Common myeloid progenitor, CD34-positive (primary cell): ENCODE data around the gene RYR2.

Experiments
- CTCF ChIA-PET: fragments of 350-600 bp; sonication (Branson Sonifier 250); formaldehyde crosslinking; loops from one replicate; lab custom pipeline; 2021; ENCODE audit warnings: antibody characterized with exemption; lab: Charles Lee
- POLR2A ChIA-PET: fragments of 350-600 bp; sonication (Branson Sonifier 250); formaldehyde crosslinking; loops from one replicate; lab custom pipeline; 2021; ENCODE audit warnings: antibody characterized with exemption; lab: Charles Lee
- DNase-seq, 3 donors: peaks; one replicate each; pipeline versions ENCODE4 v3.0.0 to v3.0.0-alpha.2; 2013
- H3K27ac ChIP-seq, 2 experiments: 1 replicate in 1 of 2; 2 replicates in 1 of 2; pipeline ENCODE4 v1.7.0; 2013; ENCODE audit warnings: inconsistent platforms in 2 of 2, low read length in 2 of 2, mild to moderate bottlenecking in 2 of 2, low read depth in 1 of 2, moderate library complexity in 1 of 2; ENCODE audit not compliant: severe bottlenecking in 2 of 2, insufficient read depth in 1 of 2, poor library complexity in 1 of 2
- H3K27me3 ChIP-seq, 5 experiments: replicated peaks in 2 of 5; 1 replicate in 3 of 5; 2 replicates in 2 of 5; pipeline versions ENCODE4 v1.6.1 to v1.7.0; 2013; ENCODE audit warnings: low read length in 4 of 5, mild to moderate bottlenecking in 2 of 5, moderate library complexity in 2 of 5, inconsistent platforms in 1 of 5; ENCODE audit not compliant: insufficient read depth in 5 of 5, control insufficient read depth in 4 of 5
- H3K36me3 ChIP-seq, 4 experiments: 1 replicate in 2 of 4; 2 replicates in 2 of 4; pipeline versions ENCODE4 v1.6.1 to v1.7.0; 2013; ENCODE audit warnings: low read length in 3 of 4, control low read depth in 1 of 4, mild to moderate bottlenecking in 1 of 4; ENCODE audit not compliant: control insufficient read depth in 4 of 4, insufficient read depth in 4 of 4
- H3K4me1 ChIP-seq, 4 experiments: 1 replicate in 3 of 4; 2 replicates in 1 of 4; pipeline versions ENCODE4 v1.6.1 to v1.7.1; 2013; ENCODE audit warnings: low read length in 3 of 4, mild to moderate bottlenecking in 3 of 4, control low read depth in 1 of 4, inconsistent platforms in 1 of 4, moderate library complexity in 1 of 4; ENCODE audit not compliant: control insufficient read depth in 4 of 4, insufficient read depth in 4 of 4; ENCODE audit errors: control extremely low read depth in 1 of 4
- H3K4me3 ChIP-seq, 7 experiments: 1 replicate in 4 of 7; 2 replicates in 3 of 7; pipeline versions ENCODE4 v1.5.1 to v1.7.0; 2013; ENCODE audit warnings: mild to moderate bottlenecking in 7 of 7, low read length in 6 of 7, moderate library complexity in 6 of 7, inconsistent platforms in 2 of 7, low read depth in 2 of 7, control low read depth in 1 of 7; ENCODE audit not compliant: insufficient read depth in 4 of 7, control insufficient read depth in 1 of 7; ENCODE audit errors: extremely low read depth in 1 of 7
- H3K9me3 ChIP-seq, 5 experiments: 1 replicate in 4 of 5; 2 replicates in 1 of 5; pipeline versions ENCODE4 v1.6.1 to v1.7.1; 2013; ENCODE audit warnings: low read length in 4 of 5, mild to moderate bottlenecking in 2 of 5, inconsistent platforms in 1 of 5, low read depth in 1 of 5, moderate library complexity in 1 of 5; ENCODE audit not compliant: control insufficient read depth in 4 of 5, insufficient read depth in 2 of 5; ENCODE audit errors: control extremely low read depth in 1 of 5
- WGBS: methylation state at CpG from one replicate; pipeline ENCODE4 v1.1.5; 2013; ENCODE audit not compliant: insufficient coverage; 5-methylcytosine and 5-hydroxymethylcytosine counted together

The RYR2 gene

GRCh38 chr1:237206065-237206414, 164.1 kb downstream of the RYR2 start:
- no peaks in the 10 kb centered on the region for H3K4me1 ChIP-seq
- CTCF ChIA-PET = no interaction called here
- POLR2A ChIA-PET = no interaction called here
- H3K36me3 ChIP-seq = no peaks in the 10 kb centered on the region
- no peak overlapping the region for H3K27ac ChIP-seq
- no peak overlapping the region for H3K4me3 ChIP-seq
- no peak for DNase-seq
- H3K9me3 ChIP-seq = no peaks in the 10 kb centered on the region
- H3K27me3 ChIP-seq = no peaks in the 10 kb centered on the region
- 88% methylated on average over 4 of the region's 6 CpGs for WGBS

DNA sequence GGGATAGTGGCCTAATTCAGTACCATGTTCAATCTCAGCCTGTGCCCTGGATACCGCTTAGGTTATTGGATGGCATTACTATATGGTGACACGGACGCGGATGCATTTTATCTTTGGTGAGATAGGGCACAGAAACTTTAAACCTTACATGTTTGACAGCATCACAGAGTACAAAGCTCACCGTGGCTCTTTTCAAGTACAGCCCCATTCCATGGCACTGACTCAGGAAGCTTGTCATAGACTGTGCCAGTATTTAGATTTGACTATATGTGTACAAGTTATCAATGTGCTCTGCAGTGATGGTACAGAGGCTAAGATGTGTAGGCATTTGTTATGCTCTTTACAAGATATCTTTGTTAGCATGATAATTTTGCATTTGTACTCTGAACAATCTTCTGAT, 169.0 kb downstream of the RYR2 start:
- no peak for DNase-seq
- Histone ChIP-seq H3K9me3 (no peaks in the 10 kb centered on the region), H3K27ac (no peak overlapping the region), H3K4me1 (no peaks in the 10 kb centered on the region), H3K36me3 (no peaks in the 10 kb centered on the region), H3K4me3 (no peak overlapping the region), H3K27me3 (no peaks in the 10 kb centered on the region)
- WGBS = 96% methylated on average over 5 of the region's 5 CpGs
- ChIA-PET CTCF (no interaction called here), POLR2A (no interaction called here)

GRCh38 chr1:237211540-237211939, 169.6 kb downstream of the RYR2 start:
- ChIA-PET CTCF (no interaction called here), POLR2A (no interaction called here)
- H3K27me3 ChIP-seq = no peaks in the 10 kb centered on the region
- no peaks in the 10 kb centered on the region for H3K36me3 ChIP-seq
- H3K9me3 ChIP-seq = no peaks in the 10 kb centered on the region
- H3K4me3 ChIP-seq = no peak overlapping the region
- no peak overlapping the region for H3K27ac ChIP-seq
- no peaks in the 10 kb centered on the region for H3K4me1 ChIP-seq
- no CpG with 5 or more reads among the region's 2 CpGs for WGBS
- no peak for DNase-seq

DNA sequence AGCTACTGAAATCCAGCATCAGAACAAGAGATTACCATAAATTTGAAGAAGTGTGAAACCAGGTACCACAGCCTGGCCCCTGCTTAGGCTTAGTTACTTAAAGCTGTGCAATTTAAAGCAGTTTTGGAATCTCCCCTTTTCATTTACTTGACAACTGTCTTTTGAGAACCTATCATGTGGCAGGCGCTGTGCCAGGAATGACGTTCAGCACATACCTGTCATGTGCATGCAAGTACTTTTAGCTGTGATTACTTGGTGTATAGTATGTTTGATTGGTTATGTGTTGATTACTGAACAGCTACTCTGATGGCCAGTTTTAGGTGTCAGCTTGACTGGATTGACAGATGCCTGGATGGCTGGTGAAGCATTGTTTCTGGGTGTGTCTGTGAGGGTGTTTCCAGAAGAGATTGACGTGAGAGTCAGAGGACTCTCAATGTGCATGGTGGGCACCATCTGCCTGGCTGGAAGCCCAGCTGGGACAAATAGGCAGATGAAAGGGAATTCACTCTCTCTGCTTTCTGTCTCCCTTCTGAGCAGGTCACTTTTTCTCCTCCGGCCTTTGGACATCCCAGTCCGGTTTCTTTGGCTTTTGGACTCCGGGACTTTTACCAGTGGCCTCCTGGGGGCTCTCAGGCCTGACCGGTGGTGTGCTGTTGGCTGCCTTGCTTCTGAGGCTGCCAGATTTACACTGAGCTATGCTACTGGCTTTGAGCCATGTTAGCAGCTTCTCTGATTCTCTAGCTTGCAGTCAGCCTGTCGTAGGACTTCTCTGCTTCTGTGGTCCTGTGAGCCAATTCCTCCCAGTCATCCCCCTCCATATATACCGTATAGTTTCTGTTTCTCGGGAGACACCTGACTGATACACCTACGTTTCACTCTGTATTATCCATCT, 178.0 kb downstream of the RYR2 start:
- POLR2A ChIA-PET = no interaction called here
- Histone ChIP-seq H3K27ac (no peak overlapping the region), H3K4me1 (no peaks in the 10 kb centered on the region), H3K36me3 (no peaks in the 10 kb centered on the region), H3K4me3 (no peak overlapping the region), H3K9me3 (no peaks in the 10 kb centered on the region), H3K27me3 (no peaks in the 10 kb centered on the region)
- WGBS = 95% methylated on average over 5 of the region's 11 CpGs
- CTCF ChIA-PET = no interaction called here
- DNase-seq = no peak

DNA sequence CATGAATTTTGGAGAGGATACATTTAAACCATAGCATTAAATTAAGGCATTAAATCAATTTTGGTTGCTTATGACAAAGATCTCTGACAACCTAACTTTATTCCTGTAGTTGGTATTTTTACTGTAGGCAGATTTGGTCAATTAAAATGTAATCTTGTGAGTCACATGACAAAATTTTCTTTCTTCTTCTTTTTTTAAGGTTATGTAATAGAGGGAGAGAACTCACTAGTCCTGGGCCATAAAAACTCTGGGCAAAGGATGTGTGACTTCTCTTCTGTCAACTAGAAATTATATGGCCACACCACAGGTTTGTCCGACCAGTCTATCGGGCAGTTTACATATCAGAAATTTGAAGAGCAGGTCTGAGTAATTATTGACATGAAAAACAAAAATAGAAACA, 181.4 kb downstream of the RYR2 start:
- Histone ChIP-seq H3K27ac (no peak overlapping the region), H3K27me3 (no peaks in the 10 kb centered on the region), H3K4me1 (no peaks in the 10 kb centered on the region), H3K4me3 (no peak overlapping the region), H3K36me3 (no peaks in the 10 kb centered on the region), H3K9me3 (no peaks in the 10 kb centered on the region)
- ChIA-PET POLR2A (no interaction called here), CTCF (no interaction called here)
- no CpG with 5 or more reads among the region's 2 CpGs for WGBS
- no peak for DNase-seq

- WGBS = 85% methylated on average over 11 of the region's 13 CpGs
- CTCF ChIA-PET = no interaction called here
- Histone ChIP-seq H3K4me3 (no peak overlapping the region), H3K4me1 (no peaks in the 10 kb centered on the region), H3K9me3 (no peaks in the 10 kb centered on the region), H3K27me3 (no peaks in the 10 kb centered on the region), H3K36me3 (no peaks in the 10 kb centered on the region), H3K27ac (no peak overlapping the region)
- no peak for DNase-seq
- POLR2A ChIA-PET = no interaction called here
Observed at GRCh38 chr1:237226177-237226944, 184.4 kb downstream of the RYR2 start.

DNA sequence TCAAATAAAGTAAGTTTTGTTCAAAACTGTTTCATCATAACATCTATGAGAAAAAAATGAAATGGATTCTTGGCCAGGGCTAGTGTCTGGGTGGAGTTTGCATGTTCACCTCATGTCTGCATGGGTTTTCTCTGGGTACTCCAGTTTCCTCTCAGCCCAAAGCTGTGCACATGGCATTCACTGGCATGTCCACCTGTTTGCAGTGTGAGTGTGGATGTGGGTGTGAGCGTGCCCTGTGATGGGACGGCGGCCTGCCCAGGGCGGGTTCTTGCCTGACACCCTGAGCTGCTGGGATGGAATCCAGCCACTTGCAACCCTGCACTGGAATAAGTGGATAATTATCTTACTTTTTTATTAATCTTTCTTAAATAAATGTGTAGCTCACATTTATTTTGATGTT, 185.5 kb downstream of the RYR2 start:
- DNase-seq = no peak
- CTCF ChIA-PET = no interaction called here
- Histone ChIP-seq H3K27ac (no peak overlapping the region), H3K4me3 (no peak overlapping the region), H3K27me3 (no peaks in the 10 kb centered on the region), H3K4me1 (no peaks in the 10 kb centered on the region), H3K36me3 (no peaks in the 10 kb centered on the region), H3K9me3 (no peaks in the 10 kb centered on the region)
- POLR2A ChIA-PET = no interaction called here
- 100% methylated on average over 2 of the region's 4 CpGs for WGBS
